Nucleus accumbens (tissue), 56 donors: Measurements from ENCODE around the gene ANXA6.
A peak's percentile ranks its signal among the peaks of the same experiment; 100 is the strongest.
"Not testable (repeated sequence)": the region's sequence is repeated elsewhere in the genome, so short reads cannot be mapped to it uniquely, and the experiment has no call there.

Experiments used
- DNase-seq, 56 donors: peaks; one replicate each; lab custom pipeline; 2025; lab: John Stamatoyannopoulos, UW

ANXA6 gene

DNA sequence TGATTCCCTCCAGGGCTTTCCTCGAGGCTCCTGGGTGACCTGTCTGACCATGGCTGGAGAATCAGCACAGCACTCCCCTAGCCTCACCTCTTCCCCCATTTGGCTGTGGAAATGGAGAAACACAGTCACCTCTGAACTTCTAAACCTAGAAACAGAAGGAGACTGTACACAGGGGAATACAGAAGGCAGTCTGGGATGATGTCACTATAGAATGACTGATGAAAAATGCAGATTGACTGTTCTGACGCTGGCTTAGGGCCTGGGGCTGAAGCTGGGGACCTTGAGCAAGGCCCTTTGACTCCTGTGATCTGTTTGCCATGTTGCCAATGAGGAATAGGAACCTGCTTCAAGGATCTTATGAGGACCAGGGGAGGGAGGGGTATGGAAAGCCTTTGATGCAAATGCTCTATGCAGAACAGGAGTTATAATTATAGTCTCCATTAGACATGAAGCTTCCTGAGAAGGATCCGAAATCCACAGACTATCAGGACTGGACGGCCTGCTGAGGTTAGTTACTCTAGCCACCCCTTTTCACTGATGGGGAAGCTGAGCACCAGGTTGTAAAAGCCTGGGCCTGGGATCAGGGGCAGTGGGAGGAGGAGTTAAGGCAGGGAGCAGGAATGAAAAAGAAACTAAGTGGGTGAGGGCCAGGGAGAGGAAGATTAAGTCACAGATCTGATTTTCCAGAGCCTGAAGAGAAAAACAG, 24.4 kb upstream of the ANXA6 start:
- DNase-seq = no peak

DNA sequence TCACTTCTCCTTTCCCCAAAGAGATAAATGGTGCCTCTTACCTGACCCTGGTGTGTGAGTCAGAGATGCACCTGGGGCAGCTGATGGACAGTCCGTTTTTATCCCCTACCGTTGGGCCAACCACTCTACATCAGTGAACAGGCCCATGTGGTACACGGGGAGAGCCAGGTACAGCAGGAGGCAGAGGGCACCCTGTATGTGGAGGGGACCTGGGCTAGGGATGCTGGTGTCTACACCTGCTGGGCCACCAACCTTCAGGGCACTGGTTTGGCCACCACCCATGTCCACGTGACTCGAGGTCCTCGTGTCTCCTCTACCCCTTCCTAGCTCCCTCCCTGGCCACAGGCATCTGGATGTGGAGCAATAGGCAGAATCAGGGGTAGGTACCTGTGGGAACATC, 22.7 kb upstream of the ANXA6 start:
- DNase-seq = no peak

DNA sequence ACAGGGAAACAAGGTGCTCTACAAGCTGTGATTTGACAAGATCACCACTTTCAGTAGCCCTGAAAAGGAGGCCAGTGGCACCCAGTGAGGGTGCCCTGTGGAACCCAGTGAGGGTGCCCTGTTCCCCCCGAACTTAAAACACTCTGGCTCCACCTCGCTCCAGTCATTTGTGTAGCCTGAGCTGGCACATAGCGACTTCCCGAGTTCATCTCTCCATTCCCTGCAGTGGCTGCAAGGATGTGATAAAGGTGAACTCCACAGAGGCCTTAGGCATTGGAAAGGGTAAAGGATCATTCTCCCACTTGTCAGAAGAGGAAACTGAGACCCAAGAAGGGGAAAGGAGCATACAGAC, 21.9 kb upstream of the ANXA6 start:
- DNase-seq = no peak

GRCh38 chr5:151178777-151179488, 21.4 kb upstream of the ANXA6 start:
- no peak for DNase-seq

GRCh38 chr5:151178372-151178771, 20.8 kb upstream of the ANXA6 start:
- no peak for DNase-seq

- DNase-seq = not testable (repeated sequence)
Observed at GRCh38 chr5:151176268-151176667, 18.7 kb upstream of the ANXA6 start.

- DNase-seq = no peak
Observed at GRCh38 chr5:151174612-151175101, 17.1 kb upstream of the ANXA6 start.

GRCh38 chr5:151173711-151174611, 16.4 kb upstream of the ANXA6 start:
- no peak for DNase-seq

DNA sequence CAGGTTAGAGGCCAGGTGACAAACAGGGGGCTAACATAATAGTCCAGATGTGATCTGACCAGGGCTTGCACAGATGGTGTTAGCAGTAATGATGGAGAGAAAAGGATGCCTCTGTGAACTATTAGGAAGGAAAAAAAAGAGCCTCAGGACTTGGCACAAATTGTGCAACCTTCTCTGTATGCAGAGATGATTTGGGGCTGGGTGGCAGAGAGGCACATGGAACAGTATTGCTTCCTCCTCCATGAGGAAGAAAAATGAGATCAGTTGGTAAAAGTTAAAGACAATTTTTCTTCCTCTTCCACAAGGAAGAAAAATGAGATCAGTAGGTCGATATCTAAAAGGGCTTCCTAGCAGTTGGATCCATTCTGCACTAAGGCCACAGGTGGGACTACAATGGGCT, 13.9 kb upstream of the ANXA6 start:
- no peak for DNase-seq

GRCh38 chr5:151168602-151169344, 11.2 kb upstream of the ANXA6 start:
- no peak for DNase-seq

DNA sequence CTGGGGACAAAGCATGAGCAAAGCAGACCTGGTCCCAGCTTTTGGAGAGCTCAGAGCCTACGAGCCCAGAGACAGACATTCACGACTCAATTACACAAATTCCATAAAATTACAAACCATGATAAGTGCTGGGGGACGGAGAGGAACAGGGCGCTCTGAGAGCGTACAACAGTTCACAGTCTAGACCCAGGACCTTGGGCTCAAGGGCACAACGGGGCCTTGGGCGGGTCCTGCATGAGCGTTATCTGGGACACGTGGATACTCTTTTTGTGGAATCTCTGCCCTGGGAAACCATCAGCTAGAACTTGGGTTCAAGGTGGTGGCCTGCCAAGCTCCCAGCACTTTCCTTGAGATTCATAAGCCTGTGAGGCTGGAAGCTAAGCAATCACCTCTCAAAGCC, 9.4 kb upstream of the ANXA6 start:
- DNase-seq = no peak

GRCh38 chr5:151164687-151165392, 7.3 kb upstream of the ANXA6 start:
- DNase-seq = peak in 46 of 56 donors; percentile 1 to 86 (median 54)

DNA sequence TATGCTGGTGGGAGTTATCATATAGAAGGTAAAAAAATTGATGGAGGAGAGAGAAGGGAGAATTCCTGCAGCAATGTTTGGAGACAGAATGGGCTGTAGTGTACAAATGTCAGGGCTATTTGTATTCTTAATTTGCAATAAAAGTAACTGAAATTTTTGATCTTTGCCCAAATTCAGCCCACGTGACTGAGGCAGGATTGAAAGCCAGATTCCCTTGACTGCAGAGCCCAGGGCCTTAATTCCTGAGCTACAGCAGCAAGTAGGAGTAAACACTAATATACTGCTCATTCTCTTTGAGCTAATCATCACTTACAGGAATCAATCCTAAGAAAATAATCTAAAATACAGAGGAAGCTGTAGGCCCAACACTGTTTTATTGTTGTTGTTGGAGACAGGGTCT, 5.2 kb upstream of the ANXA6 start:
- DNase-seq = no peak

GRCh38 chr5:151159649-151160373, 2.2 kb upstream of the ANXA6 start:
- DNase-seq = no peak

GRCh38 chr5:151158287-151158661, 695 bp upstream of the ANXA6 start:
- peak in 1 of 56 donors; percentile 46 for DNase-seq

DNA sequence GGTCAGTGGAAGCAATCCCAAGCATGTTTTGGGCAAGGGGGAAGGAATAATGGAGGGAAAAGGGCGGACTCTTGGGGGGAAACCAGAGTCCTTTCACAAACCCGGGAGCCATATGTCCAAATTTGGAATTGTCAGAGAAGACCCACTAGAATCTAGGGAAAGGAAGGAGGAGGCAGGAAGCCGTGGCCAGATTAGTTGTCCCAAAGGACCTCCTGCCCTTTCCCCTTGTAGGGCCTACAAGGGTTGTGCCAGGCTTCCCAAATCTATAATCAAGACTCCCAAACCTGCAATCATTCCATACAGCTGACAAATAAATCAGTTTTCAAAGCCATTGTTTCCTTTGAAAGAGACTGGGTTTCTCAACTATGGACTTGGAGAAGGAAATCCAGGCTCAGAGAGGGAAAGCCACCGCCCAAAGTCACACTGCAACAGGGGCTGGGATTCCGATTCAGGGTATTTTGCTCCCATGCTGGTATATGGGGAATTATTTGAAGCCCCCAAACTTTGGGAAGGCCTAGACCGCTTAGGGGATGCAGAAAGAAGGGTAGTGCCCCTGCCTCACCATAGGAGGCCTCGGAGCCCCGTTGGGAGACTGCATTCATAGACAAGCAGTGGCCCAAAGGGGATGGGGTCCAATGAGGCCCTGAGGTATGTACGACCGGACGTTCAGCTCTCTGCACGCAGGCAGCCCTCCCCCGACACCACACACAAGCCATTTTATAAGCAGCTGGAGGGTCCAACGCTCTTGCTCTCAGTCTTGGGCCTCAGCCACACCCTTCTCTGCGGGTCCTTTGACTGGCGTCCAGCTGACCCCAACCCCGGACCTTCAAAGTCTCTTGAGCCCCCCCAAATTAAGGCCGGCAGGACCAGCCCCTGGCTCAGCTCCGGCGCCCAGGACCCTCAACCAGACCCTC, 815 bp downstream of the ANXA6 start:
- peak in 2 of 56 donors; percentile 26 to 68 for DNase-seq

DNA sequence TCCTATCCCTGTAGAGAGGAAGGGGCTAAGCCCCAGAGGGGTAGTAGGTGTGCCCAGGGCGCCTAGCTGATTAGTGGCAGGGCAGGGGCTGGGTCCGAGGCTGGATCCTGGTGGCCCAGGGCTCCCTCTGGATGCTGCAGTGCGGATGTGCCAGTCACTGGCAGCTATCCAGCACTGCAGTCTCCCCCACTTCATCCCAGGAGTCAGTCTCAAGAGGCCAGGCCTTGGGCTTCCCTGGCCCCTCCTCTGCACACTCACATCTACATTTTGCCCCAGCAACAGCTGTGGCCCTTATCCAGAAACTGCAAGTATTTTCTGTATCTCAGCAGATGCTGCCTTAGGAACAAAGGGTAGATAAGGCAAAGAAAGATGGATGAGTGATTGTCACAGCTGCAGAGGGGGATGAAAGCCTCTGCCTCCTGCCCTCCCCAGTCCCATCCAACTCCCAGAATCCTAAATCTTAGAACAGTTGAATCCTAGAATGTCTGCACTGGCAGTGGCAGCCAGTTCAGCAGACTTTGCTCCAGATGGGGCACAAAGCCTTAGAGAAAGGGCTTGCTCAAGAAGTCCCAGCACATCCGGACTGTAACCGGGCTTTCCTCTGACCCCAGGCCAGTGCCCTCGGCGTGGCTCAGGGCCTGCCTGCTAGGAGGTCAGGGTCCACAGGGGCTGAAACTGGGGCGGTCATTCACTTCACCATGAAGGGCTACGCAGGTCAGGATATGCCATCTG, 1.6 kb downstream of the ANXA6 start:
- DNase-seq = peak in 10 of 56 donors; percentile 7 to 63 (median 26)
